NCI-H187 (cell line): ENCODE results near the gene TRPM4.
A peak's percentile ranks its signal among the peaks of the same experiment; 100 is the strongest.
"Not testable (repeated sequence)": the region's sequence is repeated elsewhere in the genome, so short reads cannot be mapped to it uniquely, and the experiment has no call there.

Experiments
- DNase-seq, 2 experiments: peaks; one replicate each; lab custom pipeline; 2025; lab: John Stamatoyannopoulos, UW

Gene TRPM4

GRCh38 chr19:49190781-49191180 is 33.2 kb downstream of the TRPM4 start:
- DNase-seq: no peak

GRCh38 chr19:49193822-49194394 is 36.3 kb downstream of the TRPM4 start:
- DNase-seq: no peak

- DNase-seq: no peak
These were observed 36.8 kb downstream of the TRPM4 start for GRCh38 chr19:49194408-49194807.

GRCh38 chr19:49196527-49197240 is 39.1 kb downstream of the TRPM4 start:
- peak in 1 of 2 experiments; percentile 47 for DNase-seq

- DNase-seq: no peak
These were observed 42.8 kb downstream of the TRPM4 start for GRCh38 chr19:49200238-49200862.

GRCh38 chr19:49201042-49201441 is 43.5 kb downstream of the TRPM4 start:
- DNase-seq: no peak

- no peak for DNase-seq
These were observed 47.5 kb downstream of the TRPM4 start for GRCh38 chr19:49205114-49205513.

GRCh38 chr19:49209502-49209901 is 51.9 kb downstream of the TRPM4 start:
- not testable (repeated sequence) for DNase-seq

GRCh38 chr19:49210108-49210900 is 52.7 kb downstream of the TRPM4 start:
- no peak for DNase-seq

GRCh38 chr19:49210901-49211451 is 53.4 kb downstream of the TRPM4 start:
- no peak for DNase-seq

- DNase-seq: no peak
These were observed 54.6 kb downstream of the TRPM4 start for GRCh38 chr19:49212016-49212701.

- DNase-seq: no peak
These were observed 56.2 kb downstream of the TRPM4 start for GRCh38 chr19:49213791-49214190.

GRCh38 chr19:49214701-49215100 is 57.1 kb downstream of the TRPM4 start:
- DNase-seq: no peak

- DNase-seq: no peak
These were observed 58.5 kb downstream of the TRPM4 start for GRCh38 chr19:49216071-49216470.

- no peak for DNase-seq
These were observed 59.8 kb downstream of the TRPM4 start for GRCh38 chr19:49217382-49217781.

- DNase-seq: no peak
These were observed 64.4 kb downstream of the TRPM4 start for GRCh38 chr19:49222011-49222410.

GRCh38 chr19:49222528-49222927 is 64.9 kb downstream of the TRPM4 start:
- no peak for DNase-seq

- no peak for DNase-seq
These were observed 65.9 kb downstream of the TRPM4 start for GRCh38 chr19:49223472-49223871.

- not testable (repeated sequence) for DNase-seq
These were observed 66.8 kb downstream of the TRPM4 start for GRCh38 chr19:49224441-49224840.

GRCh38 chr19:49224879-49225278 is 67.3 kb downstream of the TRPM4 start:
- peak; percentile 19 to 59 for DNase-seq

- no peak for DNase-seq
These were observed 71.8 kb downstream of the TRPM4 start for GRCh38 chr19:49229416-49229815.

- no peak for DNase-seq
These were observed 73.8 kb downstream of the TRPM4 start for GRCh38 chr19:49231389-49231788.
